Osteoblast (primary cell): ENCODE data around the gene ARMH3. TPM values are rescaled to one million over a fixed set of nuclear protein-coding genes. Genes with fewer than 3 reads are reported as not detected.

Source experiments
- DNase-seq: peaks from one replicate; pipeline ENCODE4 v3.0.0; 2011; ENCODE audit warnings: low spot score, mixed read lengths; ENCODE audit not compliant: insufficient read length; ENCODE audit errors: missing footprints
- H2AFZ ChIP-seq: 2 replicates; pipeline ENCODE4 v1.6.0; 2011; ENCODE audit warnings: mild to moderate bottlenecking, low read length
- H3K27ac ChIP-seq: 2 replicates; pipeline ENCODE4 v1.5.1; 2011; ENCODE audit warnings: mild to moderate bottlenecking, low read depth, low read length, moderate library complexity
- H3K27me3 ChIP-seq: 2 replicates; pipeline ENCODE4 v1.6.0; 2012; ENCODE audit warnings: mild to moderate bottlenecking, control low read depth, inconsistent platforms, low read length, moderate library complexity; ENCODE audit not compliant: insufficient read depth
- H3K36me3 ChIP-seq: 2 replicates; pipeline ENCODE4 v1.5.1; 2011; ENCODE audit warnings: mild to moderate bottlenecking, low read length, control low read depth, moderate library complexity; ENCODE audit not compliant: insufficient read depth
- H3K4me1 ChIP-seq: 2 replicates; pipeline ENCODE4 v1.5.1; 2011; ENCODE audit warnings: mild to moderate bottlenecking, low read length, control low read depth, moderate library complexity; ENCODE audit not compliant: insufficient read depth
- H3K4me2 ChIP-seq: 2 replicates; pipeline ENCODE4 v1.6.0; 2011; ENCODE audit warnings: mild to moderate bottlenecking, low read length; ENCODE audit not compliant: insufficient read depth
- H3K4me3 ChIP-seq: fragments of 200-600 bp; sonication (generic); 3 replicates; pipeline ENCODE4 v1.5.1; 2012; ENCODE audit warnings: mild to moderate bottlenecking, low read length, inconsistent platforms; ENCODE audit not compliant: insufficient read depth
- H3K79me2 ChIP-seq: 2 replicates; pipeline ENCODE4 v1.6.0; 2012; ENCODE audit warnings: mild to moderate bottlenecking, low read length, control low read depth, inconsistent platforms; ENCODE audit not compliant: insufficient read depth
- H3K9me3 ChIP-seq: 2 replicates; pipeline ENCODE4 v1.5.1; 2011; ENCODE audit warnings: low read depth, low read length, control low read depth
- H4K20me1 ChIP-seq: 2 replicates; pipeline ENCODE4 v1.6.0; 2012; ENCODE audit warnings: mild to moderate bottlenecking, low read length, control low read depth; ENCODE audit not compliant: insufficient read depth
- total RNA-seq: library from RNA; depleted of rRNA; stranded (reverse); fragments of >200 nt; gene quantifications from 2 replicates; pipeline ENCODE4 v1.2.3, GENCODE V29; 2012
- TF ChIP-seq, protein P1 (sequence below): IDR thresholded peaks from 2 replicates; pipeline ENCODE4 v1.5.1; 2011; ENCODE audit warnings: mild to moderate bottlenecking, low read depth, low read length, moderate library complexity; ENCODE audit errors: extremely low read depth

ARMH3 gene
- total RNA-seq, 1 donor: 9.4 TPM

GRCh38 chr10:101974091-101974971 is 81.6 kb downstream of the ARMH3 start:
- Histone ChIP-seq H4K20me1 (no peaks in the 10 kb centered on the region), H3K4me3 (no peak overlapping the region), H3K4me2 (no peak overlapping the region), H2AFZ (no peak overlapping the region), H3K27ac (no peak overlapping the region), H3K4me1 (peaks cover 19% of the 10 kb centered on the region), H3K9me3 (no peaks in the 10 kb centered on the region), H3K79me2 (no peaks in the 10 kb centered on the region), H3K27me3 (no peaks in the 10 kb centered on the region), H3K36me3 (peaks cover 7% of the 10 kb centered on the region)
- DNase-seq: peak; percentile 37
- TF ChIP-seq, protein P1, sequence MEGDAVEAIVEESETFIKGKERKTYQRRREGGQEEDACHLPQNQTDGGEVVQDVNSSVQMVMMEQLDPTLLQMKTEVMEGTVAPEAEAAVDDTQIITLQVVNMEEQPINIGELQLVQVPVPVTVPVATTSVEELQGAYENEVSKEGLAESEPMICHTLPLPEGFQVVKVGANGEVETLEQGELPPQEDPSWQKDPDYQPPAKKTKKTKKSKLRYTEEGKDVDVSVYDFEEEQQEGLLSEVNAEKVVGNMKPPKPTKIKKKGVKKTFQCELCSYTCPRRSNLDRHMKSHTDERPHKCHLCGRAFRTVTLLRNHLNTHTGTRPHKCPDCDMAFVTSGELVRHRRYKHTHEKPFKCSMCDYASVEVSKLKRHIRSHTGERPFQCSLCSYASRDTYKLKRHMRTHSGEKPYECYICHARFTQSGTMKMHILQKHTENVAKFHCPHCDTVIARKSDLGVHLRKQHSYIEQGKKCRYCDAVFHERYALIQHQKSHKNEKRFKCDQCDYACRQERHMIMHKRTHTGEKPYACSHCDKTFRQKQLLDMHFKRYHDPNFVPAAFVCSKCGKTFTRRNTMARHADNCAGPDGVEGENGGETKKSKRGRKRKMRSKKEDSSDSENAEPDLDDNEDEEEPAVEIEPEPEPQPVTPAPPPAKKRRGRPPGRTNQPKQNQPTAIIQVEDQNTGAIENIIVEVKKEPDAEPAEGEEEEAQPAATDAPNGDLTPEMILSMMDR: no peak

GRCh38 chr10:101972761-101973160 is 83.2 kb downstream of the ARMH3 start:
- H2AFZ ChIP-seq: no peak overlapping the region
- DNase-seq: no peak
- H3K4me3 ChIP-seq: no peak overlapping the region
- no peaks in the 10 kb centered on the region for H4K20me1 ChIP-seq
- H3K4me2 ChIP-seq: no peak overlapping the region
- no peaks in the 10 kb centered on the region for H3K27me3 ChIP-seq
- no peak overlapping the region for H3K27ac ChIP-seq
- no peaks in the 10 kb centered on the region for H3K79me2 ChIP-seq
- peaks cover 7% of the 10 kb centered on the region for H3K36me3 ChIP-seq
- TF ChIP-seq, protein P1: no peak
- peaks cover 23% of the 10 kb centered on the region for H3K4me1 ChIP-seq
- no peaks in the 10 kb centered on the region for H3K9me3 ChIP-seq

DNA sequence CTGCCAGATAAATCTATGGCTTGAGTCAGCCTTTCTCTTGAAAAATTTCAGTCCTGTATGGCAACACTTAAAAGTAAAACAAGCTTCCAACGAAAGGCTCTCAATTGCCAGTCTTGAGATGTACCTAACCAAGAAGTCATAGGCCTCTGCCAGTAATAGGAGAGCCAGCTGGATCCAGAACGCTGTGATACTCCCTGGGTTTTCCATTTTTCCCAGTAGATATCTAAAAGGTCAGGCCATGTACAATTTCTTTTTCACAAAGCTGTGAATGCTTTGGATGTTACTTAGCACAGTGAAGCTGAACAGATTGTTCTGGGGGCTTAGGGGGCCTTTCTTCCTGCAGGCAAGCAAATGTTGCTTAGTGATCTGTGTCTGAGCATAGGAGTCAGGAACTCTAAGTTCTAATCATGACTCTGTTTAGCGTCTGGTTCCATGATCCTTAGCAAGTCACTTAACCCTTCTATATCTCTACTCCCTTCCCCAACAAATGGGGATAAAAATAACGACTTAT is 86.5 kb downstream of the ARMH3 start:
- H4K20me1 ChIP-seq: no peaks in the 10 kb centered on the region
- no peak overlapping the region for H3K27ac ChIP-seq
- no peaks in the 10 kb centered on the region for H3K79me2 ChIP-seq
- H3K27me3 ChIP-seq: no peaks in the 10 kb centered on the region
- H3K36me3 ChIP-seq: peaks cover 5% of the 10 kb centered on the region
- H2AFZ ChIP-seq: no peak overlapping the region
- H3K9me3 ChIP-seq: no peaks in the 10 kb centered on the region
- peaks cover 25% of the 10 kb centered on the region for H3K4me1 ChIP-seq
- TF ChIP-seq, protein P1: no peak
- H3K4me2 ChIP-seq: no peak overlapping the region
- H3K4me3 ChIP-seq: no peak overlapping the region
- DNase-seq: no peak

DNA sequence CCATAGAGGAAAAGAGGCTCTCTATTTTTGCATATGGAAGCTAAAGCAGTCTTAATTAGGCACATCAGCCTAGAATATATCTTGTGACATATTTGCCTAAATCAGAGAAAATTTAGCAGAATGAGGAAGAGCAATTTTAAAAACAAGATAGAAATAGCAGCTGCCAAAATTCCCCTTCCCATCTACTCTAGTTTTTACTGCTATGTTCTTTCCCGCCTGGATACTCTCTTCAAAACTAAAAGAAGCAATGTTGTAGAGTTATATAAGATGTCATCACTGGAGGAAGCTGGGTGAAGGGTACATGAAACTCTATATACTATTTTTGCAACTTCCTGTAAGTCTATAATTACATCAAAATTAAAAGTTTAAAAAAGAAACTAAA is 87.0 kb downstream of the ARMH3 start:
- Histone ChIP-seq H4K20me1 (no peaks in the 10 kb centered on the region), H3K79me2 (no peaks in the 10 kb centered on the region), H2AFZ (no peak overlapping the region), H3K9me3 (no peaks in the 10 kb centered on the region), H3K27ac (no peak overlapping the region), H3K27me3 (no peaks in the 10 kb centered on the region), H3K4me3 (no peak overlapping the region), H3K4me1 (peaks cover 20% of the 10 kb centered on the region), H3K36me3 (peaks cover 5% of the 10 kb centered on the region), H3K4me2 (no peak overlapping the region)
- no peak for DNase-seq
- TF ChIP-seq, protein P1: no peak
